Activated CD8-positive, alpha-beta T cell treated with anti-CD3 and anti-CD28 coated beads for 36 hours (primary cell): ENCODE results near the gene LRRTM2. TPM values are rescaled to one million over a fixed set of nuclear protein-coding genes. Genes with fewer than 3 reads are reported as not detected.

Experiments used
- ATAC-seq: fragments of 200-7000 bp; cut with Tn5 transposase; one replicate; pipeline ENCODE4 v1.10.0; 2021; ENCODE audit warnings: mild to moderate bottlenecking, moderate library complexity
- CTCF ChIA-PET: fragments of 350-600 bp; sonication (Branson Sonifier 250); formaldehyde crosslinking; loops from one replicate; lab custom pipeline; 2021; ENCODE audit warnings: antibody characterized with exemption; lab: Charles Lee
- POLR2A ChIA-PET: fragments of 350-600 bp; sonication (Branson Sonifier 250); formaldehyde crosslinking; loops from one replicate; lab custom pipeline; 2021; ENCODE audit warnings: antibody characterized with exemption; lab: Charles Lee
- DNase-seq: peaks from one replicate; pipeline ENCODE4 v3.0.0-alpha.2; 2020
- H3K27ac Mint-ChIP-seq: one replicate; pipeline ENCODE4 v1.8.0; 2021; ENCODE audit warnings: mild to moderate bottlenecking, mixed read lengths
- H3K27me3 Mint-ChIP-seq: one replicate; pipeline ENCODE4 v1.8.0; 2021; ENCODE audit warnings: mixed read lengths
- H3K36me3 Mint-ChIP-seq: one replicate; pipeline ENCODE4 v1.8.0; 2021; ENCODE audit warnings: low read depth, mixed read lengths
- H3K4me1 Mint-ChIP-seq: one replicate; pipeline ENCODE4 v1.8.0; 2021; ENCODE audit warnings: low read depth, mixed read lengths
- H3K4me3 Mint-ChIP-seq: one replicate; pipeline ENCODE4 v1.8.0; 2021; ENCODE audit warnings: mild to moderate bottlenecking, moderate library complexity, mixed read lengths
- H3K9me3 Mint-ChIP-seq: one replicate; pipeline ENCODE4 v1.8.0; 2021; ENCODE audit warnings: mixed read lengths
- CTCF ChIP-seq: fragments of 200-600 bp; IDR thresholded peaks from one replicate; pipeline ENCODE4 v1.8.0; 2022; ENCODE audit warnings: antibody characterized with exemption, mild to moderate bottlenecking
- intact Hi-C: fragments of 100-400 bp; cut with micrococcal nuclease; formaldehyde crosslinking; loops from one replicate; pipeline ENCODE4 v1.10.0; 2022
- total RNA-seq, 2 experiments: library from RNA; stranded (reverse); gene quantifications; one replicate each; pipeline ENCODE4 v1.2.3, GENCODE V29; 2021

Gene LRRTM2
- total RNA-seq, 2 experiments from 2014 or later, result not detected

GRCh38 chr5:138870611-138871010 lies 4.5 kb downstream of the LRRTM2 start:
- Mint-ChIP-seq H3K27me3 (peaks cover 26% of the 10 kb centered on the region), H3K4me3 (no peak overlapping the region), H3K4me1 (peaks cover 13% of the 10 kb centered on the region), H3K27ac (no peak overlapping the region), H3K36me3 (no peaks in the 10 kb centered on the region), H3K9me3 (no peaks in the 10 kb centered on the region)
- DNase-seq, result no peak
- TF ChIP-seq CTCF, result no peak
- intact Hi-C loops, result no loop called here
- CTCF ChIA-PET, result interaction anchor here (1.4 kb wide), 1 partner anchor 392 kb away, joined by 5 read pairs; no protein-coding TSS in a partner anchor
- no peak for ATAC-seq
- POLR2A ChIA-PET, result no interaction called here

- peak; percentile 37 for ATAC-seq
- peaks cover 13% of the 10 kb centered on the region for H3K4me1 Mint-ChIP-seq
- peaks cover 24% of the 10 kb centered on the region for H3K27me3 Mint-ChIP-seq
- H3K36me3 Mint-ChIP-seq, result no peaks in the 10 kb centered on the region
- H3K4me3 Mint-ChIP-seq, result no peak overlapping the region
- H3K9me3 Mint-ChIP-seq, result no peaks in the 10 kb centered on the region
- ChIA-PET CTCF (interaction anchor here (1.4 kb wide), 1 partner anchor 393 kb away, joined by 5 read pairs; no protein-coding TSS in a partner anchor), POLR2A (no interaction called here)
- DNase-seq, result no peak
- intact Hi-C loops, result no loop called here
- H3K27ac Mint-ChIP-seq, result no peak overlapping the region
- TF ChIP-seq CTCF, result no peak
Measured at GRCh38 chr5:138869763-138870500, 5.2 kb downstream of the LRRTM2 start.

DNA sequence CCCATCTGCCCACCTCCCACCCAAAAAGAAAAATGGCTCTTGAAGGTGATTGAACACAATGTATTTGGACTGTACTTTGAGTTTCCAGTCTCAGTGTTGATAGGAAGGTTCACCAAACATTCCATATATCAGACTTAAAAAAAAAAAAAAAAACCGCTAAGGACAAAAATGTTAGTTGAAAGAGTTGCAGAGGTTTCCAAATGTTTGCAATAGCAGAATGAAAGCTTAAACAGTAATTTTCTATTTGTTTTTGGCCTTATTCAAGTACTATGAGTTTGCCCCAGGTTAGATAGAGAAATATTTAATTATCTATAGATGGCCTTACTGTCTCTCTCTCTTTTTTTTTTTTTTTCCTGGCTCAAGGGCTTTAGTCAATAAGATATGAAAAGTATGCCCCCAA lies 6.1 kb downstream of the LRRTM2 start:
- intact Hi-C loops, result no loop called here
- no peak for TF ChIP-seq CTCF
- Mint-ChIP-seq H3K27me3 (peaks cover 22% of the 10 kb centered on the region), H3K27ac (no peak overlapping the region), H3K4me3 (no peak overlapping the region), H3K36me3 (no peaks in the 10 kb centered on the region), H3K9me3 (peaks cover 3% of the 10 kb centered on the region), H3K4me1 (peaks cover 13% of the 10 kb centered on the region)
- ATAC-seq (no peak), DNase-seq (no peak)
- ChIA-PET POLR2A (no interaction called here), CTCF (interaction anchor here (1.2 kb wide), 1 partner anchor 44 kb away, joined by 3 read pairs; no protein-coding TSS in a partner anchor)

- ChIA-PET CTCF (interaction anchor here (1.1 kb wide), 1 partner anchor 14 kb away, joined by 3 read pairs; no protein-coding TSS in a partner anchor), POLR2A (no interaction called here)
- Mint-ChIP-seq H3K27me3 (peaks cover 16% of the 10 kb centered on the region), H3K27ac (no peak overlapping the region), H3K4me3 (no peak overlapping the region), H3K9me3 (peaks cover 16% of the 10 kb centered on the region), H3K36me3 (peaks cover 5% of the 10 kb centered on the region), H3K4me1 (peaks cover 13% of the 10 kb centered on the region)
- intact Hi-C loops, result no loop called here
- no peak for ATAC-seq
- TF ChIP-seq CTCF, result no peak
- no peak for DNase-seq
Measured at GRCh38 chr5:138867011-138867410, 8.1 kb downstream of the LRRTM2 start.

GRCh38 chr5:138853132-138853531 lies 22.0 kb downstream of the LRRTM2 start:
- CTCF ChIA-PET, result interaction anchor here (1.5 kb wide), 1 partner anchor 14 kb away, joined by 3 read pairs; no protein-coding TSS in a partner anchor
- intact Hi-C loops, result no loop called here
- Mint-ChIP-seq H3K27ac (no peak overlapping the region), H3K36me3 (no peaks in the 10 kb centered on the region), H3K9me3 (no peaks in the 10 kb centered on the region), H3K4me3 (no peak overlapping the region), H3K4me1 (peaks cover 11% of the 10 kb centered on the region), H3K27me3 (peaks cover 6% of the 10 kb centered on the region)
- no peak for DNase-seq
- POLR2A ChIA-PET, result no interaction called here
- TF ChIP-seq CTCF, result no peak
- no peak for ATAC-seq
